NT2/D1 (cell line): ENCODE results near the gene PKD2L2.
"Not testable (repeated sequence)": the region's sequence is repeated elsewhere in the genome, so short reads cannot be mapped to it uniquely, and the experiment has no call there.

Experiments used
- DNase-seq: peaks from one replicate; pipeline ENCODE4 v3.0.0-alpha.2; 2011; ENCODE audit warnings: low read depth, low spot score
- H3K27me3 ChIP-seq: 2 replicates; pipeline ENCODE4 v1.6.0; 2011; ENCODE audit warnings: mild to moderate bottlenecking; ENCODE audit not compliant: insufficient read length, insufficient read depth
- H3K36me3 ChIP-seq: 2 replicates; pipeline ENCODE4 v1.6.1; 2011; ENCODE audit warnings: mild to moderate bottlenecking, low read length, mixed read lengths; ENCODE audit not compliant: insufficient read depth, insufficient read length
- H3K4me1 ChIP-seq: 2 replicates; pipeline ENCODE4 v1.5.1; 2011; ENCODE audit not compliant: insufficient read depth, insufficient read length
- H3K4me3 ChIP-seq: 2 replicates; pipeline ENCODE4 v1.5.1; 2011; ENCODE audit warnings: low read depth; ENCODE audit not compliant: insufficient read length
- H3K9ac ChIP-seq: 2 replicates; pipeline ENCODE4 v1.6.0; 2011; ENCODE audit warnings: low read depth; ENCODE audit not compliant: insufficient read length
- H3K9me3 ChIP-seq: 2 replicates; pipeline ENCODE4 v1.5.1; 2011; ENCODE audit warnings: mild to moderate bottlenecking, low read length; ENCODE audit not compliant: insufficient read depth
- SUZ12 ChIP-seq: IDR thresholded peaks from 2 replicates; pipeline ENCODE4 v1.6.1; 2011; ENCODE audit not compliant: insufficient read length, insufficient read depth; ENCODE audit errors: extremely low read depth
- YY1 ChIP-seq: IDR thresholded peaks from 2 replicates; pipeline ENCODE4 v1.6.1; 2011; ENCODE audit not compliant: insufficient read length, insufficient read depth
- ZNF274 ChIP-seq: IDR thresholded peaks from 2 replicates; pipeline ENCODE4 v1.6.1; 2011; ENCODE audit warnings: mild to moderate bottlenecking, low read depth, low read length

PKD2L2 gene

GRCh38 chr5:137856916-137857862 is 32.1 kb upstream of the PKD2L2 start:
- no peak overlapping the region for H3K4me3 ChIP-seq
- no peak overlapping the region for H3K9ac ChIP-seq
- TF ChIP-seq ZNF274 (no peak), SUZ12 (no peak), YY1 (no peak)
- no peaks in the 10 kb centered on the region for H3K27me3 ChIP-seq
- 0 out of 2 replicates have a peak, but pooled peaks cover 6% of the 10 kb centered on the region for H3K9me3 ChIP-seq
- no peaks in the 10 kb centered on the region for H3K4me1 ChIP-seq
- H3K36me3 ChIP-seq, result no peaks in the 10 kb centered on the region
- DNase-seq, result no peak

DNA sequence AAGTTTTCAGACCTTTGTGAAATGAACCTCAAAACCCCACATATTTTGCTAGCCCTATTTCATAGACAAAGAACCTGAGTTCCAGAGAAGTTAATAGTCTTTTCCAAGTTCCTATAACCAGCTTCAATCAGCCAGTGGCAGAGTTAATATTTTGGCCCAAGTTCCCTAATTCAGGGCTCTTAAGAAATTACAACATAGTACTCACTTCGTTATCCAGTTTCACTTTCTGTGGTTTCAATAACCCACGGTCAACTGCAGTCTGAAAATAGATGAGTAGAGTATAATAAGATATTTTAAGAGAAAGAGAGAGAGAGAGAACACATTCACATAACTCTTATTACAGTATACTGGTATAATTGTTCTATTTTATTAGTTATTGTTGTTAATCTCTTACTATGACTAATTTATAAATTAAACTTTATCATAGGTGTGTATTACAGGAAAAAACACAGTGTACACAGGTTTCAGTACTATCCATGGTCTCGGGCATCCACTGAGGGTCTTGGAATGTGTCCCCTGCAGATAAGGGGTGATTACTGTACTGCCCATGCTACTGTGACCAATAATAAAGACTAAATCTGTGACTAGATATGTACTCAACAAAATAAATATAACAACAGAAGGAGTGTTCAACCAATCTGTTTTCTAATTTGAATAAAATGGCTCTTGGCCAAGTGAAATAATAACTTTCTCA is 30.9 kb upstream of the PKD2L2 start:
- Histone ChIP-seq H3K27me3 (no peaks in the 10 kb centered on the region), H3K9me3 (0 out of 2 replicates have a peak, but pooled peaks cover 6% of the 10 kb centered on the region), H3K4me1 (no peaks in the 10 kb centered on the region), H3K9ac (no peak overlapping the region), H3K4me3 (no peak overlapping the region), H3K36me3 (no peaks in the 10 kb centered on the region)
- DNase-seq, result no peak
- no peak for TF ChIP-seq YY1
- TF ChIP-seq ZNF274, result no peak
- TF ChIP-seq SUZ12, result no peak

DNA sequence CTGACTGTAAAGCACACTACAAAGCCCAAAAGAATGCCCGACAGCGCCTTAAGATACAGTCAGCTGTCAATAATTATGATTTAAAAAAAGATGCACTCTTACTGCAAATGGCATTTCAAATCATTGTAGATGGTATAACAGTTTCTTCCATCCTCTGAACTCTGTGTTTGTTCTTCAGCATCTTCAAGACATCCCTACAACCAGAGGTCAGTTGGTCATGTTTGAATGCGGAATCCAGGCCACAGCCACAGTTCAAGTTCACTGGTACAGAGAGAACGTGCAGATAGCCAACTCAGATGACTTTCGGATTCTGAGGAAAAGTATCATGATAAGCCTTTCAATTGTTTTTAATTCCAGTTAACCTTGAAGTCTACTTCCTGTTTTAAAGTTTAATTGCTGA is 30.3 kb upstream of the PKD2L2 start:
- Histone ChIP-seq H3K4me1 (no peaks in the 10 kb centered on the region), H3K36me3 (no peaks in the 10 kb centered on the region), H3K9me3 (0 out of 2 replicates have a peak, but pooled peaks cover 6% of the 10 kb centered on the region), H3K4me3 (no peak overlapping the region), H3K27me3 (no peaks in the 10 kb centered on the region), H3K9ac (no peak overlapping the region)
- no peak for TF ChIP-seq ZNF274
- no peak for TF ChIP-seq SUZ12
- TF ChIP-seq YY1, result no peak
- no peak for DNase-seq

DNA sequence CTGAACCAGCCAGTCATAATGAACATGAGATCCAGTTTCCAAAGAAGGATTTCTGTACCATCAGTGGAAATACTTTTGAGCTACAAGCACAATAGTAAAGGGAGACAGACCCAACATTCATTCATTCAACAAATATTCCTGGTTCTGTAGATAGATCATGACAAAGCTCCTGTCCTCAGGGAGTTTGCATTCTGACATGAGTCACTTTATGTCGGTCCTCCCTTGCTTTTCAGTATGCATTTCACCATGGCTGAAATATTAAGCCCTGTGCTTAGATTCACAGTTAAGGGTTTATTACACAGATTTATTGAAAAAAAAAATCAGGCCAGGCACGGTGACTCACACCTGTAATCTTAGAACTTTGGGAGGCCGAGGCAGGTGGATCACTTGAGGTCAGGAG is 27.0 kb upstream of the PKD2L2 start:
- Histone ChIP-seq H3K27me3 (no peaks in the 10 kb centered on the region), H3K36me3 (no peaks in the 10 kb centered on the region), H3K4me1 (no peaks in the 10 kb centered on the region), H3K9me3 (no peaks in the 10 kb centered on the region), H3K9ac (no peak overlapping the region), H3K4me3 (no peak overlapping the region)
- DNase-seq, result no peak
- no peak for TF ChIP-seq SUZ12
- TF ChIP-seq ZNF274, result no peak
- TF ChIP-seq YY1, result no peak

- H3K36me3 ChIP-seq, H3K4me1 ChIP-seq, DNase-seq, H3K27me3 ChIP-seq, H3K4me3 ChIP-seq, H3K9ac ChIP-seq, H3K9me3 ChIP-seq: not testable (repeated sequence)
Measured at GRCh38 chr5:137863653-137864052, 25.6 kb upstream of the PKD2L2 start.

- DNase-seq, result no peak
- TF ChIP-seq ZNF274 (no peak), SUZ12 (no peak), YY1 (no peak)
- Histone ChIP-seq H3K4me1 (no peaks in the 10 kb centered on the region), H3K9me3 (no peaks in the 10 kb centered on the region), H3K4me3 (no peak overlapping the region), H3K36me3 (no peaks in the 10 kb centered on the region), H3K27me3 (no peaks in the 10 kb centered on the region), H3K9ac (no peak overlapping the region)
Measured at GRCh38 chr5:137866541-137867388, 22.5 kb upstream of the PKD2L2 start.

- H3K4me1 ChIP-seq, result no peaks in the 10 kb centered on the region
- H3K36me3 ChIP-seq, result no peaks in the 10 kb centered on the region
- TF ChIP-seq ZNF274, result no peak
- no peak for TF ChIP-seq YY1
- no peak for TF ChIP-seq SUZ12
- H3K4me3 ChIP-seq, result no peak within 1 kb of the TSS
- no peaks in the 10 kb centered on the region for H3K9me3 ChIP-seq
- no peak for DNase-seq
- H3K27me3 ChIP-seq, result no peaks in the 10 kb centered on the region
- H3K9ac ChIP-seq, result no peak within 1 kb of the TSS
Measured at GRCh38 chr5:137867664-137868063, 21.6 kb upstream of the PKD2L2 start, which contains the start of gene MYOT. MYOT (plus strand) TSS chr5:137867860; CDS start chr5:137870652, 2,792 bp downstream.
